ENCODE measurements around the gene CHD8.

- no peak for TF ChIP-seq CTCF (IDR thresholded peaks at IDR 0.05)
- TF ChIP-seq EP300 (IDR thresholded peaks at IDR 0.05), result no peak
Observed at GRCh38 chr14:21431126-21431525, 24.8 kb downstream of the CHD8 start.
